Thyroid gland (tissue), 4 donors: Measurements from ENCODE around the gene OBSCN.

Experiments used
- POLR2A ChIP-seq, 2 donors: fragments of 450-650 bp; IDR thresholded peaks; one replicate each; pipeline ENCODE4 v1.6.1; 2017; ENCODE audit warnings: antibody characterized with exemption in 2 of 2, mild to moderate bottlenecking in 2 of 2, moderate library complexity in 1 of 2
- TF ChIP-seq, protein P1 (sequence below), 6 experiments: fragments of 200-600 bp in 3 of 6; fragments of 450-650 bp in 3 of 6; sonication (generic) in 3 of 6; IDR thresholded peaks; one replicate each; pipeline ENCODE4 v1.5.1; 2016 to 2019; ENCODE audit warnings: antibody characterized with exemption in 6 of 6, mild to moderate bottlenecking in 2 of 6, inconsistent platforms in 1 of 6, moderate library complexity in 1 of 6

DNA sequence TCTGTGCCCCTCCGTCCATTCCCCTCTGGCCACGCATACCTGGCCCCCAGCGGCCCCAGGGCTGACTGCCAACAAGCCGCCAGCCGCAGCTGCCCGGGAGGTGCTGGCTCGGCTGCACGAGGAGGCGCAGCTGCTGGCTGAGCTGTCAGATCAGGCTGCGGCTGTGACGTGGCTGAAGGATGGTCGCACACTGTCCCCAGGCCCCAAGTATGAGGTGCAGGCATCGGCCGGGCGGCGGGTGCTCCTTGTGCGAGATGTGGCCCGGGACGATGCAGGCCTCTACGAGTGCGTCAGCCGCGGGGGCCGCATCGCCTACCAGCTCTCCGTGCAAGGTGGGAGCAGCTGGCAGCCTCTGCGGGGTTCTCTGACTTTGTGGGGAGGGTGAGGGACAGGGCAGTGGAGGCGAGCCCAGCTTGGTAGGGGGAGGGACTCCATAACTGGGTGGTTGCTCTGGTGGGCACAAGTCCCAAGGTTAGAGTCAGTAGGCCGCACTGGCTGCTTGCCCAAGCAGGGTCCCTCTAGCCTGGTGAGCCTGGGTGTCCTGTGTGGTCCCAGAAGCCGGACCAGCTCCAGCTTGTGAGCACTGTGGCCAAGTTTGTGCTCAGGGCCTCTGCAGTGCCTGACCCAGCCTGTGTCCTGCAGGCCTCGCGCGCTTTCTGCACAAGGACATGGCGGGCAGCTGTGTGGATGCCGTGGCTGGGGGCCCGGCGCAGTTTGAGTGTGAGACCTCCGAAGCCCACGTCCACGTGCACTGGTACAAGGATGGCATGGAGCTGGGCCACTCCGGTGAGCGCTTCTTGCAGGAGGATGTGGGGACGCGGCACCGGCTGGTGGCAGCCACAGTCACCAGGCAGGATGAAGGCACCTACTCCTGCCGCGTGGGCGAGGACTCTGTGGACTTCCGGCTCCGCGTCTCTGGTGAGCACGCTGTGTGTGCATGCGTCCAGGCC is 8.8 kb downstream of the OBSCN start:
- TF ChIP-seq, protein P1, sequence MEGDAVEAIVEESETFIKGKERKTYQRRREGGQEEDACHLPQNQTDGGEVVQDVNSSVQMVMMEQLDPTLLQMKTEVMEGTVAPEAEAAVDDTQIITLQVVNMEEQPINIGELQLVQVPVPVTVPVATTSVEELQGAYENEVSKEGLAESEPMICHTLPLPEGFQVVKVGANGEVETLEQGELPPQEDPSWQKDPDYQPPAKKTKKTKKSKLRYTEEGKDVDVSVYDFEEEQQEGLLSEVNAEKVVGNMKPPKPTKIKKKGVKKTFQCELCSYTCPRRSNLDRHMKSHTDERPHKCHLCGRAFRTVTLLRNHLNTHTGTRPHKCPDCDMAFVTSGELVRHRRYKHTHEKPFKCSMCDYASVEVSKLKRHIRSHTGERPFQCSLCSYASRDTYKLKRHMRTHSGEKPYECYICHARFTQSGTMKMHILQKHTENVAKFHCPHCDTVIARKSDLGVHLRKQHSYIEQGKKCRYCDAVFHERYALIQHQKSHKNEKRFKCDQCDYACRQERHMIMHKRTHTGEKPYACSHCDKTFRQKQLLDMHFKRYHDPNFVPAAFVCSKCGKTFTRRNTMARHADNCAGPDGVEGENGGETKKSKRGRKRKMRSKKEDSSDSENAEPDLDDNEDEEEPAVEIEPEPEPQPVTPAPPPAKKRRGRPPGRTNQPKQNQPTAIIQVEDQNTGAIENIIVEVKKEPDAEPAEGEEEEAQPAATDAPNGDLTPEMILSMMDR (IDR thresholded peaks at IDR 0.05): no peak
- TF ChIP-seq POLR2A (IDR thresholded peaks at IDR 0.05): no peak
